HFF-Myc (cell line): ENCODE results near the gene ZBED1.
"Not testable (repeated sequence)": the region's sequence is repeated elsewhere in the genome, so short reads cannot be mapped to it uniquely, and the experiment has no call there.

ENCODE experiments used
- DNase-seq: peaks from one replicate; pipeline ENCODE4 v3.0.0-alpha.2; 2011; ENCODE audit warnings: low read depth; ENCODE audit errors: extremely low read depth
- H3K4me3 ChIP-seq: replicated peaks from 2 replicates; pipeline ENCODE4 v1.5.1; 2011; ENCODE audit warnings: low read depth, mild to moderate bottlenecking, control low read depth, low read length
- CTCF ChIP-seq: IDR thresholded peaks from 2 replicates; pipeline ENCODE4 v1.5.1; 2012; ENCODE audit warnings: mild to moderate bottlenecking, low read depth, low read length, control low read depth; ENCODE audit errors: missing control alignments

The ZBED1 gene

GRCh38 chrX:2483398-2484060 lies 17.2 kb downstream of the ZBED1 start:
- no peak for DNase-seq
- TF ChIP-seq CTCF, result no peak
- no peak overlapping the region for H3K4me3 ChIP-seq

- DNase-seq, H3K4me3 ChIP-seq: not testable (repeated sequence)
Measured at GRCh38 chrX:2481597-2481996, 19.2 kb downstream of the ZBED1 start.

GRCh38 chrX:2479982-2480381 lies 20.8 kb downstream of the ZBED1 start:
- DNase-seq, result not testable (repeated sequence)

GRCh38 chrX:2479420-2479780 lies 21.4 kb downstream of the ZBED1 start:
- TF ChIP-seq CTCF, result no peak
- no peak overlapping the region for H3K4me3 ChIP-seq
- DNase-seq, result no peak

More at GRCh38 chrX:2479982-2480381, 20.8 kb downstream of the ZBED1 start:
- H3K4me3 ChIP-seq, result not testable (repeated sequence)

GRCh38 chrX:2478546-2479419 lies 22.0 kb downstream of the ZBED1 start:
- DNase-seq, result no peak
- no peak overlapping the region for H3K4me3 ChIP-seq
- no peak for TF ChIP-seq CTCF

- not testable (repeated sequence) for H3K4me3 ChIP-seq, DNase-seq
Measured at GRCh38 chrX:2477313-2477712, 23.5 kb downstream of the ZBED1 start.

GRCh38 chrX:2474963-2475726 lies 25.6 kb downstream of the ZBED1 start:
- DNase-seq, result no peak
- H3K4me3 ChIP-seq, result no peak overlapping the region
- TF ChIP-seq CTCF, result no peak

GRCh38 chrX:2474280-2474962 lies 26.4 kb downstream of the ZBED1 start:
- no peak overlapping the region for H3K4me3 ChIP-seq
- no peak for DNase-seq
- TF ChIP-seq CTCF, result no peak

- not testable (repeated sequence) for DNase-seq, H3K4me3 ChIP-seq
Measured at GRCh38 chrX:2473064-2473463, 27.7 kb downstream of the ZBED1 start.
